GM18867 (cell line): ENCODE results near the gene FOLH1.
"Not testable (repeated sequence)": the region's sequence is repeated elsewhere in the genome, so short reads cannot be mapped to it uniquely, and the experiment has no call there.

Experiments
- ATAC-seq: cut with Tn5 transposase; IDR thresholded peaks from one replicate; pipeline ENCODE4 v1.9.1; 2021; ENCODE audit warnings: mild to moderate bottlenecking, moderate library complexity; ENCODE audit not compliant: unreplicated experiment

Gene FOLH1

GRCh38 chr11:49208006-49208721 is at the start of gene FOLH1:
FOLH1 (minus strand) TSS chr11:49208602; CDS start chr11:49208409, 193 bp downstream.
- no peak for ATAC-seq

- not testable (repeated sequence) for ATAC-seq
These were observed 46.7 kb upstream of the FOLH1 start for GRCh38 chr11:49255148-49255547.

DNA sequence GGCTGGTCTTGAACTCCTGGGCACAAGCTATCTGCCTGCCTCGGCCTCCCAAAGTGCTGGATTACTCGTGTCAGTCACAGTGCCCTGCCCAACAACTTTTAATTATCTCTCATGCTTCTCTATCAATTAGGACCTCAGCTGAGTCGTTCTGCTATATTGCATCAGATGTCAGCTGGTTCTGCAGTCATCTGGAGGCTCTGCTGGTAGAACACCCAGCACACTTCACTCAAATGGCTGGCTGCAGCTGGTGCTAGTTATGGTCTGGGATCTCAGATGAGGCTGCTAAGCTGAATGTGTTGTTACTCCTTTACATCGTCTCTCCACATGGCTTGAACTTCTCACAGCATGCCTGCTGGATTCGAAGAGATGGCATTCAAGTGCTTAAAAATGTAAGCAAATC is 42.8 kb upstream of the FOLH1 start:
- not testable (repeated sequence) for ATAC-seq

GRCh38 chr11:49250398-49251115 is 42.2 kb upstream of the FOLH1 start:
- not testable (repeated sequence) for ATAC-seq

GRCh38 chr11:49249363-49249762 is 41.0 kb upstream of the FOLH1 start:
- ATAC-seq = not testable (repeated sequence)

- ATAC-seq = not testable (repeated sequence)
These were observed 25.3 kb upstream of the FOLH1 start for GRCh38 chr11:49233685-49234084.

DNA sequence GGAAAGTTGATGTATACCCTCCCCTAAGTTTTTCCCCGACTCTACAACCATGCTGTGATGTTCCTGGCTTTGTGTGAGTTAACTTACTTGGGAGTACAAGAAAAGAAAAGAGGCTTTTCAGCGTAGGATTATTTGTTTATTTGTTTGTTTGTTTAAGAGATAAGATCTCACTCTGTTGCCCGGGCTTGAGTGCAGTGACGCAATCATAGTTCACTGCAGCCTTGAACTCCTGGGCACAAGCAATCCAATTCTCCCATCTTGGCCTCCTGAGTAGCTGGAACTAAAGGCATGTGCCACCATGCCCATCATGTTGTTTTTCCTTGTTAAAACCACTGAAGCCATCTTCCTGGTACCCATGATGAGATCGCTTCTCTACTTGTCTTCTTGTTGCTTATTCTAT is 24.6 kb upstream of the FOLH1 start:
- ATAC-seq = not testable (repeated sequence)

DNA sequence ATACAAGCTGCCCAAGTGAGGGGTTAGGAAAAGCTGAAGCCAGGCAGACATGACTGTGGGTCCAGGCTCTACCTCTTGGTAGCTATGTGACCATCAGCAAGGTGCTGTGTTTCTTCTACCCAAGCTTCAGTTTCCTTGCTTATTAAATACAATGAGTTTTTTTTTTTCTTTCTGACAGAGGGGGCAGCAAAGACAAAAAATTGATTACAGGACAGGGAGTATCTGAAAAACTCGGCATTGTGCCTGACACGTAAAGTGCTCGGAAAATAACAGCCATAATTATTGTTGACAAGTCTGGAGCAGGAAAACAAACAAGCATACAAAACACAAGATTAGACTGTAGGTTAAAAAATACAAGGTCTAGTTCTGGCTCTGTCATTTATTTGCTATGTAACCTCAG is 23.3 kb upstream of the FOLH1 start:
- not testable (repeated sequence) for ATAC-seq

DNA sequence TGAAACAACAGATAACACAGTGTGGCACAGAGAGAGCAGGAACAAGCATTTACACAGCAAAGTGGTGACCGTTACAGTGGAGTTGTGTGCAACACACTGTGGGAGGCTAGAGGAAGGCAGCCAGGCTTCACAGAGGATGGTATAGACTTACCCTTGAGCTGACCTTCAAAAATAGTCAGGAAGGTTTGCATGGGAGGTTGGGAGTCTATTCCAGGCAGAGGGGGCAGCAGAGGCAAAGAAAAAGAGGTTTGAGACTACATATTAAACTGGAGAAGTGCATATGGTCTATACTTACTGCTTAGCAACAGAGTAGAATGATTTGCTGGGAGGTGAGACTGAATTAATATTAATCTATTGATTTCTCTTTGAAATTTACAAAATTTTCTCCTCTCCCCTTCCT is 22.1 kb upstream of the FOLH1 start:
- not testable (repeated sequence) for ATAC-seq

DNA sequence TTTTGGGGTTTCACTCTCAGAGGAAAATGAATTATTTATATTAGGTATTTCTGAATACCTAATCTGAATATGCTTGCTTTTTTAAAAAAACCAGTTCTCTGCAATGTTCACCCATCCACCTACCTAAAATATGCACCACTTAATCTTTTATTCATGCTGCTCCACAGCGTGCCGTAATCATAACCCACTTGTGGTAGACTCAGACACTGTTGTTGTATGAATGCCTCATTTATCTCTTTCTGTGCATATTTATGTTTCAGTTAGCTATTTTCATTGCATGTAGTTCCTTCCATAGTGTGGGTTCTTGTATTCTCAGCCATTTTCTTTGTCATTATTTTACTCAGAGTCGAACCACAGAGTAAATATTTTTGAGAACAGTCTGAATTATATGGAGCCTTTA is 21.6 kb upstream of the FOLH1 start:
- not testable (repeated sequence) for ATAC-seq

- ATAC-seq = not testable (repeated sequence)
These were observed 20.7 kb upstream of the FOLH1 start for GRCh38 chr11:49229136-49229535.

DNA sequence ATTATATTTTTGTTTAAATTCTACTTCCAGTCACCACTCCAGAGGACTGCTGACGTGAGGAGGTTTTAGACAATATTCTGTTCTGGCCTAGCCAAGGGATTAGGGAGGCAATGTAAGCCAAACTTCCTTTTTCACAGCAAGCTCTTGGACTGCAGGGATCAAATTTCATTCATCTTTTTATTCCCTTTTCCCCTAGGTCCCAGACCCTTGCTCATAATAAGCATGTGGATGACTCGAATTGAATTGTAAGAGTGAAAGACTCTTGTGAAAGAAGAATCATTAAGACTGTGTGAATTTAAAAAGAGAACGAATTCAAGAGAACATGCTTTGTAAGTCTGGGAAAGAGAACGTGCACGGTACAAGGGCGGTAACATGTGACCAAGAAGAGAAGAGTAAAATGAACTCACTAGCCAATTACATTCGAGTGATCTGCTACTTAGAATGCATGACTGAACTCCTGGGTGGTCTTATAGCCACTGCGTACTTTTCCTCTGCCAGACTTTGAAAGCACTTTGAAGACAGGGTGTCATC is 16.9 kb upstream of the FOLH1 start:
- not testable (repeated sequence) for ATAC-seq

DNA sequence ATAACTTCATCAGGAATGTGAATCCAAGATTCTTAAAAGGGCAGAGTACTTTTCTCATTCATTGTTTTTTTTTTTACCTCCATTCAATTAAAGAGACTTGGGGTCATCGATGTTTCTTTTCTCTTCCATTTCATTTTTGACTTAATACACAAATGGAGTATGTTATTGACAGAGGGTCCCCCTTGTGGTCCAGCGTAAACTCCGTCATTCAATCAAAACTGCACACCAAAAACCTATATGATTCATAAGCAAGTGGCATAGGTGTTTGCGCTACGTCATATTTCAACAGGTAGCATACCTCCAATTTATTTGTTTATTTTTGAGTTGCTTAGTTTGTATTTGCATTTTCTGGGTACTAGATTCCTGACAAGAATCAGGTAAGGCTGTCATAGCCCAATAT is 12.7 kb upstream of the FOLH1 start:
- no peak for ATAC-seq

GRCh38 chr11:49213026-49213560 is 4.7 kb upstream of the FOLH1 start:
- no peak for ATAC-seq

DNA sequence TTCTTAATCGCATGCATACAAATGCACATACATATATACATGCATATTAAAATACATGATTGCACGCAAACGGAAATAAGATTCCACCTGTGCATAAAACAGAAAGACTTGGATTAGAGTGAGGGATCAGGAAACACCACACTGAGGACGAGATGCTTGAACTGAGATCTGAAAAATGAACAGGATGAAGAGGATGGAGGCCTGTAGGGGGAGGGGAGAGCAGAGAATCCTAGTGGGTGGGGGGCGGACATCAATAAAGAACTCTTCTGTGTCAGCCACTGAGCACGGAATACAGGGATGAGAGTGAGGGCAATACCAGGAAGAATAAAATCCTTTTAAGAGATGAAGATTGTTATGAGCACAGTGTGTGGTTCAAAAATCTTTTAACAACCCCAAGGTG is 1.4 kb downstream of the FOLH1 start:
- ATAC-seq = not testable (repeated sequence)

DNA sequence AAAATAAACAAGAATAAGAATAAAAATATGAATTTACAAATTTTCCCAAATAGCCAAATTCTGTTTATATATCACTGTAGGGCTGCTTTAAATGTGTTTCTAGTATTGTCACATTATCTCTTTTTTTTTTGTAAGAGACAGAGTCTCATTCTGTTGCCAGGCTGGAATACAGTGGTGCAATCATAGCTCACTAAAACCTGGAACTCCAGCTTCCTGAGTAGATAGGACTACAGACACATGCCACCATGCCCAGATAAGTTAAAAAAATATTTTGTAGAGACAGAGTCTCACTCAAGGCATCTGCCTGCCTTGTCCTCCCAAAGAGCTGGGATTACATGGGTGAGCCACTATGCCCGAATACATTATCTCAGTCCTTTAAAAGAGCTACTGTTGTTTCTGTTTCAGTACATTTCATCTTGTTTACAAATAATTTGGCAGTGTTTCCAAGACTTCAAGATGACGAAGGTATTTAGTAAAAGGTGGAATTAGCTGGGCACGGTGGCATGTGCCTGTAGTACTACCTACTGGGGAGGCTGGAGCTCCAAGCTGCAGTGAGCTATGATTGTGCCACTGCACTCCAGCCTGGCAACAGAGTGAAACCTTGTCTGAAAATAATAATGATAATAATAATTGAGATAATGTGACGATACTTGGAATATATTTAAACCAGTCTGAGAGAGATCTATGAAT is 6.0 kb downstream of the FOLH1 start:
- no peak for ATAC-seq

- not testable (repeated sequence) for ATAC-seq
These were observed 11.6 kb downstream of the FOLH1 start for GRCh38 chr11:49196775-49197174.

GRCh38 chr11:49196002-49196401 is 12.4 kb downstream of the FOLH1 start:
- ATAC-seq = not testable (repeated sequence)

GRCh38 chr11:49190287-49190686 is 18.1 kb downstream of the FOLH1 start:
- not testable (repeated sequence) for ATAC-seq

- not testable (repeated sequence) for ATAC-seq
These were observed 22.2 kb downstream of the FOLH1 start for GRCh38 chr11:49186225-49186624.

- ATAC-seq = not testable (repeated sequence)
These were observed 22.8 kb downstream of the FOLH1 start for GRCh38 chr11:49185597-49185996.
